Osteoblast (primary cell): Measurements from ENCODE around the gene IPO13. TPM values are rescaled to one million over a fixed set of nuclear protein-coding genes. Genes with fewer than 3 reads are reported as not detected.

Experiments used
- DNase-seq: peaks from one replicate; pipeline ENCODE4 v3.0.0; 2011; ENCODE audit warnings: low spot score, mixed read lengths; ENCODE audit not compliant: insufficient read length; ENCODE audit errors: missing footprints
- H2AFZ ChIP-seq: 2 replicates; pipeline ENCODE4 v1.6.0; 2011; ENCODE audit warnings: mild to moderate bottlenecking, low read length
- H3K27ac ChIP-seq: 2 replicates; pipeline ENCODE4 v1.5.1; 2011; ENCODE audit warnings: mild to moderate bottlenecking, low read depth, low read length, moderate library complexity
- H3K27me3 ChIP-seq: 2 replicates; pipeline ENCODE4 v1.6.0; 2012; ENCODE audit warnings: mild to moderate bottlenecking, control low read depth, inconsistent platforms, low read length, moderate library complexity; ENCODE audit not compliant: insufficient read depth
- H3K36me3 ChIP-seq: 2 replicates; pipeline ENCODE4 v1.5.1; 2011; ENCODE audit warnings: mild to moderate bottlenecking, low read length, control low read depth, moderate library complexity; ENCODE audit not compliant: insufficient read depth
- H3K4me1 ChIP-seq: 2 replicates; pipeline ENCODE4 v1.5.1; 2011; ENCODE audit warnings: mild to moderate bottlenecking, low read length, control low read depth, moderate library complexity; ENCODE audit not compliant: insufficient read depth
- H3K4me2 ChIP-seq: 2 replicates; pipeline ENCODE4 v1.6.0; 2011; ENCODE audit warnings: mild to moderate bottlenecking, low read length; ENCODE audit not compliant: insufficient read depth
- H3K4me3 ChIP-seq: fragments of 200-600 bp; sonication (generic); 3 replicates; pipeline ENCODE4 v1.5.1; 2012; ENCODE audit warnings: mild to moderate bottlenecking, low read length, inconsistent platforms; ENCODE audit not compliant: insufficient read depth
- H3K79me2 ChIP-seq: 2 replicates; pipeline ENCODE4 v1.6.0; 2012; ENCODE audit warnings: mild to moderate bottlenecking, low read length, control low read depth, inconsistent platforms; ENCODE audit not compliant: insufficient read depth
- H3K9me3 ChIP-seq: 2 replicates; pipeline ENCODE4 v1.5.1; 2011; ENCODE audit warnings: low read depth, low read length, control low read depth
- H4K20me1 ChIP-seq: 2 replicates; pipeline ENCODE4 v1.6.0; 2012; ENCODE audit warnings: mild to moderate bottlenecking, low read length, control low read depth; ENCODE audit not compliant: insufficient read depth
- CTCF ChIP-seq: IDR thresholded peaks from 2 replicates; pipeline ENCODE4 v1.5.1; 2011; ENCODE audit warnings: mild to moderate bottlenecking, low read depth, low read length, moderate library complexity; ENCODE audit errors: extremely low read depth
- total RNA-seq: library from RNA; depleted of rRNA; stranded (reverse); fragments of >200 nt; gene quantifications from 2 replicates; pipeline ENCODE4 v1.2.3, GENCODE V29; 2012

IPO13 gene
- total RNA-seq, 1 donor: 20.6 TPM

GRCh38 chr1:43961692-43962091 lies 14.9 kb downstream of the IPO13 start:
- Histone ChIP-seq H3K27me3 (no peaks in the 10 kb centered on the region), H3K9me3 (no peaks in the 10 kb centered on the region), H4K20me1 (peaks cover 11% of the 10 kb centered on the region), H3K79me2 (no peaks in the 10 kb centered on the region), H3K4me1 (no peaks in the 10 kb centered on the region), H3K36me3 (peaks cover 58% of the 10 kb centered on the region), H3K4me3 (no peak overlapping the region), H3K27ac (no peak overlapping the region), H2AFZ (no peak overlapping the region), H3K4me2 (no peak overlapping the region)
- no peak for TF ChIP-seq CTCF
- no peak for DNase-seq

- DNase-seq: no peak
- TF ChIP-seq CTCF: no peak
- no peaks in the 10 kb centered on the region for H3K4me1 ChIP-seq
- peaks cover 53% of the 10 kb centered on the region for H3K36me3 ChIP-seq
- no peaks in the 10 kb centered on the region for H3K79me2 ChIP-seq
- H3K4me2 ChIP-seq: no peak overlapping the region
- H3K27ac ChIP-seq: no peak overlapping the region
- no peaks in the 10 kb centered on the region for H3K27me3 ChIP-seq
- H3K9me3 ChIP-seq: no peaks in the 10 kb centered on the region
- H2AFZ ChIP-seq: no peak overlapping the region
- H3K4me3 ChIP-seq: no peak overlapping the region
- H4K20me1 ChIP-seq: peaks cover 10% of the 10 kb centered on the region
Measured at GRCh38 chr1:43962324-43962723, 15.6 kb downstream of the IPO13 start.

- Histone ChIP-seq H3K4me2 (no peak overlapping the region), H3K79me2 (no peaks in the 10 kb centered on the region), H3K36me3 (peaks cover 51% of the 10 kb centered on the region), H2AFZ (no peak overlapping the region), H4K20me1 (peaks cover 6% of the 10 kb centered on the region), H3K27me3 (no peaks in the 10 kb centered on the region), H3K4me1 (no peaks in the 10 kb centered on the region), H3K4me3 (no peak overlapping the region), H3K9me3 (no peaks in the 10 kb centered on the region), H3K27ac (no peak overlapping the region)
- no peak for TF ChIP-seq CTCF
- DNase-seq: no peak
Measured at GRCh38 chr1:43963006-43963405, 16.3 kb downstream of the IPO13 start.

GRCh38 chr1:43963890-43964289 lies 17.1 kb downstream of the IPO13 start:
- no peak overlapping the region for H2AFZ ChIP-seq
- no peaks in the 10 kb centered on the region for H3K79me2 ChIP-seq
- no peak overlapping the region for H3K27ac ChIP-seq
- H3K4me2 ChIP-seq: no peak overlapping the region
- no peaks in the 10 kb centered on the region for H3K27me3 ChIP-seq
- H3K9me3 ChIP-seq: no peaks in the 10 kb centered on the region
- peaks cover 6% of the 10 kb centered on the region for H4K20me1 ChIP-seq
- H3K4me1 ChIP-seq: no peaks in the 10 kb centered on the region
- no peak overlapping the region for H3K4me3 ChIP-seq
- H3K36me3 ChIP-seq: peaks cover 42% of the 10 kb centered on the region
- no peak for TF ChIP-seq CTCF
- DNase-seq: no peak
